ENCODE data around the gene RPS16. TPM values are rescaled to one million over a fixed set of nuclear protein-coding genes. Genes with fewer than 3 reads are reported as not detected.

Gene RPS16
- total and polyA plus RNA-seq, 9 of the 15 experiments (the other 6 are each of a cell fraction or from before 2014, with no cell fraction given) = 82.6 to 3,671 (median 2,204) TPM

GRCh38 chr19:39405958-39406655, 29.6 kb downstream of the RPS16 start (continued):
- TF ChIP-seq ATF2 (CRISPR knock-in tag; IDR thresholded peaks at IDR 0.05) = no peak
- peak in 1 of 2 experiments; percentile 57; a peak in 2 of 4 replicates for TF ChIP-seq TRIM24 (IDR thresholded peaks at IDR 0.05)
- TF ChIP-seq CBX5 (IDR thresholded peaks at IDR 0.05; ENCODE audit: borderline replicate concordance, low read depth) = no peak
- peak in 1 of 2 experiments; percentile 10 for TF ChIP-seq E2F6 (IDR thresholded peaks at IDR 0.05; ENCODE audit: borderline replicate concordance in 1 of 2, extremely low read depth in 1 of 2, insufficient read depth in 1 of 2, insufficient read length in 1 of 2, low read depth in 1 of 2, low read length in 1 of 2, poor library complexity in 1 of 2, severe bottlenecking in 1 of 2)
- TF ChIP-seq HDAC8 (tag; IDR thresholded peaks at IDR 0.05) = no peak
- no peak for TF ChIP-seq E4F1 (CRISPR knock-in tag; IDR thresholded peaks at IDR 0.05; ENCODE audit: borderline replicate concordance)

All from K562 (cell line).